GM21723 (cell line): ENCODE measurements around the gene STXBP6.

Source experiments
- ATAC-seq: cut with Tn5 transposase; IDR thresholded peaks from one replicate; pipeline ENCODE4 v1.9.1; 2021; ENCODE audit warnings: mild to moderate bottlenecking, moderate library complexity; ENCODE audit not compliant: unreplicated experiment

STXBP6 gene

DNA sequence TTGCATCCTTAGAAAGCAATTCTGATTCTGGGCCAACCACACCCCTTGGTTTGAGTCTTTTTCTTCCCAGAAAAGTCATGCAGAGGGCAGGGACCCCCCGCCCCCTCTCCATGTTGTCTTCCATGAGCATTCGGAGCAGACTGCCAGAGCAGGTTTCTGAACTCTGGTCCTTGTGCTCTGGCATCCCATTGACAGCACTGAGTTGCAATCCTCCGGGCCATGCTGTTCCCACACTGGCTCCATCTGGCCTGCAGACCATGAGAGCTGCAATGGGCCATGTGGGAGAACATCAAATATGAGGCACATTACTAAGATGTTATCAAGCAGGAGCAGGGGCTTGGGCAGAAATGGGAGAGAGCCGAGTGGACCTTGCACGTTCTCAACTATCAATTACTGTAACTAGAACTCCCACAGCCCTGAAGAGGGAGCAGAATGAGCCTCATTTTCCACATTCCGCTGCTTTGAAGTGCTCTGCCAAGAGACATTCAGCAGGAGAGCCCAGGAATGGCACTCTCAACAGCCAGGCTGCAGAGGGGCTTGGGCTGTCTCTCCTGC lies 157.4 kb downstream of the STXBP6 start:
- no peak for ATAC-seq

GRCh38 chr14:24891987-24892496 lies 157.9 kb downstream of the STXBP6 start:
- no peak for ATAC-seq

DNA sequence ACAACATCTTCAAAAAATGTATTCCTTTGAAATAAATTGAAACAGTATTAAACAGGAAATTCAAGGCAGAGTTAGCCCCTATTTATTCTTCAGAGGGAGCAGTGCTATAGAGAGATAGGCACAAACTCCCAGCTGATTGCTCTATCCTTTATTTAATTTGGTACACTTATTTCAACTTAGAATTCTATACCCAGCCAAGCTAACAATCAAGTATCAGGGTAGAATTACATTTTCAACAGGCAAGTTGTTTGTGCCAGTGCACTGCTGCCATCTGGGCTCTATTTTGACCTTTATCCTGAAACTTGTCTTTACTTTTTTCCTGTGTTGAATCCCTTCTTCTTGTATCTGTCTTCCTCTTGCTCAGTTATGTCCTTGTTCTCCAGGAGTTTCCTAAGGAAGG lies 159.2 kb downstream of the STXBP6 start:
- no peak for ATAC-seq

- no peak for ATAC-seq
Measured at GRCh38 chr14:24889843-24890242, 160.1 kb downstream of the STXBP6 start.

DNA sequence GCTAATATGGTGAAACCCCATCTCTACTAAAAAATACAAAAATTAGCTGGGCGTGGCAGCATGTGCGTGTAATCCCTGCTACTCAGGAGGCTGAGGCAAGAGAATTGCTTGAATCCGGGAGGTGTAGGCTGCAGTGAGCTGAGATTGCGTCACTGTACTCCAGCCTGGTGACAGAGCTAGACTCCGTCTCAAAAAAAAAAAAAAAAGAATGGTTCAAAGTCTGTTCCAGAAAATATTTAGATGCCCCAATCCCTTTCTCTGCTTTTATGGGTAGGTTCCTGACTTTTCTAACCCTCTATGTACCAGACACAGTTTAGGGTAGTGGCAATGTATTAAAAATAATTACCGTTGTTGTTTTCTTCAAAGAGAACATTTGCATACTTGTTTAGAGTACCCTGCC lies 161.4 kb downstream of the STXBP6 start:
- no peak for ATAC-seq

GRCh38 chr14:24887623-24888304 lies 162.2 kb downstream of the STXBP6 start:
- no peak for ATAC-seq

- ATAC-seq: no peak
Measured at GRCh38 chr14:24885410-24885913, 164.5 kb downstream of the STXBP6 start.

- ATAC-seq: no peak
Measured at GRCh38 chr14:24883576-24883975, 166.4 kb downstream of the STXBP6 start.

DNA sequence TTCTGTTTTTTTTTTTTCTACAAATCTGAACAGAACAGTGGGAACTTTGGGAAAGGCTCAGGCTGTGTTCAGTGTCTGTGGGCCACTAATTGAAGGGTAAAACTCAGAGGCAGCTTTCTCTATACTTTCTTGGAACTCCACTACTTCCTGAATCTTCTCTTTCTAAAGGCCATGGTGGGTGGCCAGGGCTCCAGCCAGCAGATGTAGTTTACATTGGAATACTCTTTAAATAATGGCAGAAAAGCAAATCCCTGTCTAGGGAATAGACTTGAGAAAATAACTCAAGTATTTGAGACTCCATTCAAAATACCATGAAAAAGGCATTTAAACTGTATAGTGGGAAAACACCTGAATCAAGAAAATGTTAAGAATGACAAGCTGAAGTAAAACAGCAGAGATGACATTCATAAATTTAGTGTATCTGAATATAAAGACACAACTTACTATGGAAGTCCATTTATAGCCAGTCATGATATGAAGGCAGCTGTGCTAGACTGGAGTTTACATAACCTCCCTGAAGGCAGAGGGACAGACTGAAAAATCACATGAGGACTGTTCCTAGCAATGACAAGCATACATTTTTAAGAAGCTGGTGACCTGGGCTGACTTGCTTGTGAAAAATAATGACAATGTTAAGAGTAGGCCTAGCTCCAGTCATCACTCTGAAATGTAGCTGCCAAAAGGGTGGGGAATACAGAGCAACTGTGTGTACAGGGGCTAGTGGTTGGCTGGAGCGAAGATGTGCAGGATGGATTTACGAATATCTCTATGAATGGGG lies 168.6 kb downstream of the STXBP6 start:
- ATAC-seq: no peak

DNA sequence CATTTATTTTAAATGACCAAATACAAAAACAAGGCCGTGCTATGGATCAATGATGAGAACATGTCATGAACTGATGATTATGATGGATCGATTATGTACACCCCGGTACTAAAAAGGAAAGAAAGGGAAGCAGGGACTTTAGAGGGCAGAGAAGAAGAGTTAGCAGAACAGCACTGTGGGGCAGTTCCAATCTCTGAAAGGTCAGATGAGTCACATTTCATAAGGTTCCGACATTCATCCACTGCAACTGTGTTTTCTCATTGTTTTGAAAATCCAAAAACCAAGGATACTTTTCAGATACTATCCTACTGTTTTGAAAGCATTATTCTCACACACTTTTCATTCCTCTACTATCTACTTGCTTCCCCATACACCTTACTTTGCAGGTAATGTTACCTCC lies 169.3 kb downstream of the STXBP6 start:
- ATAC-seq: no peak

- no peak for ATAC-seq
Measured at GRCh38 chr14:24879661-24880386, 170.1 kb downstream of the STXBP6 start.

DNA sequence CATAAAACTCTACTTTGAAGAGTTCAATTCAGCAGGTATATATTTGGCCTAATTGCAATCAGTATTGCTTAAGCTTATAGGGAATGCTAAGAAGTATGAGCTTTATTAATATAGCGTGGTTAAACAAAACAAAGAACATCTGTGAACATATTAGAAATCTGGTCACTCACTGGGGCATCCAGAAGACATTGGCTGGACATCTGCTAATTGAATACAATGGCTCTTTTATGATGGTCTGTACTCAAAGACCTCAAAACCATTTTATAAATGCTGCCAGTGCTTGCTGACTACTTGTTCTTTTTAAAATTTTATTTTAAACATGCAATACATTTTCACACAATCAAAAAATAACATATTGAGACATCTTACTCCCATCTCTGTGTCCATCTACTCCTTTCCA lies 173.0 kb downstream of the STXBP6 start:
- ATAC-seq: no peak

GRCh38 chr14:24875991-24876878 lies 173.7 kb downstream of the STXBP6 start:
- no peak for ATAC-seq

- ATAC-seq: no peak
Measured at GRCh38 chr14:24875203-24875838, 174.6 kb downstream of the STXBP6 start.

DNA sequence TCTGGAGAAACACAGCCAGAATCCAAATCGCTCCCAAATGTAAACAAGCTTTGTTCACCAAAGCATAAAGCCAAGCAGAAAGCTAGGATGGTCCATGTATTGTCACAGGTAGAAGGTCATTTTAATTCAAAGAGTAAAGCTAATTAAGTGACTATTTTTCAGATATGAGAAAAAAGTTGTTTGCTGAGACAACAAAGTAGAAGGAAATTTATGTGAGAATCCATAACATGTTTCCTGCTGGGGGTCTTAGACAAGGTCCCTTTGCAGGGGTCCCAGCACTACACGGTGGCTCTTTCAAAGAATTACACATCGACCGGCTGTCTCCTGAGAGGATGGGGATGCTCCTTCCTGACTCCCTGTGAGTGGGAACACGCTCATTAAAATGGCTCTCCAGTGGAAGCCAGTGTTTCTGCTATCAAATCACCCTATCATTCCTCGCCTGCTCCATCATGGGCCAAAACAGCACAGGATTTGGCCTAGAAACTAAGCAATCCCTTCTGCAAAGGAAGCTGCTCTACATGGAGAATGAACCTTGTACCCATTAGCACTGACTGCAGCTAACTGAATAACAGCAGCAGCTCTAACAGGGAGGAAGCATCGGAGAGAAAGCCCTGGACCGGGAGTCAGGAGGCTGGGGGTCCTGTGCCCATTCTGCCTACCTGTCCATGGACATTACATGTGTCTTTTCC lies 175.3 kb downstream of the STXBP6 start:
- ATAC-seq: no peak

- no peak for ATAC-seq
Measured at GRCh38 chr14:24873551-24873950, 176.4 kb downstream of the STXBP6 start.

DNA sequence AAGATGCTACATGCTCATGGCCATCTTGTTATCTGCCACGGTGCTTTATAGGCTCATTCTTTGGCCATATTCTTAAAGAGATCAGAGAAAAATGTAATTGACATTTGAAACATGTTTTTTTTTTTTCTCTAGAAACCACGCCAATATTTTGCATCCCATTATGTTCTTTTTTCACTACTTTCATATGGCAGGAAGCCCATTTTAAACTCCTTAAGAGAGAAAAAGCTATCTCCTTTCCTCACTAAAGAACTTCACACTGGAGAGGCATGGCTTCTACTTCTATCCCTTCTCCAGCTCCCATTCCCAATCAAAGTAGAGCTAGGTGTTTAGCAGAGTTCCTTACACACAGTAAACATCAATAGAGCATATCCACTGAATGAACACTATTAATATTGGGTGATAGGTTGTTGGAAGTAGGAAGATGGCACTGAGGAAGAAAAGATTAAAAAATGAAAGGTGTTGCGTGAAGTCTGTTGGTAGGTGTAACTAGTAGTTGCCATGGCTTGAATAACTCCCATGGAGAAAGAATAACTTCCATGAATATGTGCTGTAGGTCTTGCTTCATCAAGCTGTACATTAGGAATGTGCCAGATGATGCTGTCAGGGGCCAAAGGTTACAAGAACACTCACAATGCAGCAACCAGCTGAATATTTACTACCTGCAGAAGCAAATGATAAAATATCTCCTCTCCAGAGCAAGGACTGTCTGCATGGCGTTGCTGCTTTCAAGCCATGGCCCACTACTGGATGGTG lies 178.8 kb downstream of the STXBP6 start:
- no peak for ATAC-seq

DNA sequence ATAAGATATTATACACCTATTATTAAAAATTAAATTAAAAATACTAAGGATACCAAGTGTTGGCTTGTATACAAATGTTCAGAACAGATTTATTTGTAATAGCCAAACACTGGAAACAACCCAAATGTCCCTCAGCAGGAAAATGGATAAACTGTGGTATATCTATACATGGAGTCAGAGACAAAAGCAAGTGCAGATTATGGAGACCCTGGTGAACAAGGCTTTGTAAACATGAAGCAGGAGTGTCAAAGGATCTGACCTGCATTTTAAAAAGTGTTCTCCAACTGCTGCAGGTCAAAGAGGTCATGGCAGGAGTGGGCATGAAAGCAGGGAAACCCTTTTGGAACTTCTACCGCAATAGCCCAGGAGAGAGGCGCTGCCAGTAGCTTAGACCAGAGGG lies 181.6 kb downstream of the STXBP6 start:
- no peak for ATAC-seq
